H9 (cell line): ENCODE data around the gene IQSEC1. TPM values are rescaled to one million over a fixed set of nuclear protein-coding genes. Genes with fewer than 3 reads are reported as not detected.
"Not testable (repeated sequence)": the region's sequence is repeated elsewhere in the genome, so short reads cannot be mapped to it uniquely, and the experiment has no call there.

Source experiments
- DNase-seq: peaks from one replicate; pipeline ENCODE4 v3.0.0-alpha.2; 2017
- H2AFZ ChIP-seq: one replicate; pipeline ENCODE4 v1.6.1; 2013; ENCODE audit warnings: mild to moderate bottlenecking, low read length, control low read depth, moderate library complexity
- H2AK5ac ChIP-seq: 2 replicates; pipeline ENCODE4 v1.6.1; 2013; ENCODE audit warnings: low read length, control low read depth, mixed read lengths; ENCODE audit not compliant: insufficient read length
- H2BK120ac ChIP-seq: one replicate; pipeline ENCODE4 v1.6.1; 2013; ENCODE audit warnings: low read depth, mild to moderate bottlenecking, low read length, control low read depth, inconsistent platforms; ENCODE audit not compliant: poor library complexity, severe bottlenecking
- H2BK12ac ChIP-seq: 2 replicates; pipeline ENCODE4 v1.6.1; 2013; ENCODE audit warnings: low read length, control low read depth, mixed read lengths, low read depth; ENCODE audit not compliant: insufficient read length
- H2BK15ac ChIP-seq: 2 replicates; pipeline ENCODE4 v1.6.1; 2013; ENCODE audit warnings: low read depth, low read length, control low read depth
- H2BK20ac ChIP-seq: one replicate; pipeline ENCODE4 v1.6.1; 2013; ENCODE audit warnings: low read depth, mild to moderate bottlenecking, low read length, control low read depth, inconsistent platforms; ENCODE audit not compliant: poor library complexity, severe bottlenecking
- H2BK5ac ChIP-seq: 2 replicates; pipeline ENCODE4 v1.6.1; 2013; ENCODE audit warnings: low read length, control low read depth, mixed read lengths; ENCODE audit not compliant: insufficient read length
- H3K14ac ChIP-seq: 2 replicates; pipeline ENCODE4 v1.6.1; 2013; ENCODE audit warnings: low read length, control low read depth; ENCODE audit not compliant: insufficient read depth
- H3K18ac ChIP-seq: 2 replicates; pipeline ENCODE4 v1.6.1; 2013; ENCODE audit warnings: low read depth, mild to moderate bottlenecking, mixed read lengths, low read length, control low read depth; ENCODE audit not compliant: insufficient read length
- H3K23ac ChIP-seq: 2 replicates; pipeline ENCODE4 v1.6.1; 2013; ENCODE audit warnings: low read length, control low read depth, mixed read lengths, low read depth; ENCODE audit not compliant: insufficient read length
- H3K23me2 ChIP-seq: 2 replicates; pipeline ENCODE4 v1.6.1; 2013; ENCODE audit warnings: low read depth, mild to moderate bottlenecking, mixed read lengths, low read length, control low read depth; ENCODE audit not compliant: insufficient read length, poor library complexity, severe bottlenecking
- H3K27ac ChIP-seq: 2 replicates; pipeline ENCODE4 v1.5.1; 2013; ENCODE audit warnings: low read length, control low read depth, mixed read lengths, low read depth; ENCODE audit not compliant: insufficient read length
- H3K27me3 ChIP-seq: 2 replicates; pipeline ENCODE4 v1.6.1; 2013; ENCODE audit warnings: low read length, control low read depth, inconsistent platforms; ENCODE audit not compliant: insufficient read depth
- H3K4ac ChIP-seq: 2 replicates; pipeline ENCODE4 v1.6.1; 2013; ENCODE audit warnings: low read depth, mild to moderate bottlenecking, control low read depth, inconsistent platforms, low read length, moderate library complexity
- H3K4me1 ChIP-seq: 2 replicates; pipeline ENCODE4 v1.6.1; 2013; ENCODE audit warnings: low read length, control low read depth, inconsistent platforms; ENCODE audit not compliant: insufficient read depth
- H3K4me2 ChIP-seq: 2 replicates; pipeline ENCODE4 v1.6.1; 2013; ENCODE audit warnings: low read length, control low read depth, mixed read lengths; ENCODE audit not compliant: insufficient read length, insufficient read depth
- H3K56ac ChIP-seq: 2 replicates; pipeline ENCODE4 v1.6.1; 2013; ENCODE audit warnings: low read depth, mild to moderate bottlenecking, mixed read lengths, low read length, control low read depth; ENCODE audit not compliant: insufficient read length
- H3K79me1 ChIP-seq: 2 replicates; pipeline ENCODE4 v1.6.1; 2013; ENCODE audit warnings: low read depth, mild to moderate bottlenecking, moderate library complexity, low read length, control low read depth, inconsistent platforms; ENCODE audit not compliant: insufficient read depth, poor library complexity, severe bottlenecking
- H3K79me2 ChIP-seq: 2 replicates; pipeline ENCODE4 v1.6.1; 2013; ENCODE audit warnings: low read length, control low read depth, inconsistent platforms; ENCODE audit not compliant: insufficient read depth
- H3K9ac ChIP-seq: 2 replicates; pipeline ENCODE4 v1.6.1; 2013; ENCODE audit warnings: low read length, control low read depth, mixed read lengths; ENCODE audit not compliant: insufficient read length; ENCODE audit errors: extremely low read depth
- H3K9me3 ChIP-seq: one replicate; pipeline ENCODE4 v1.6.1; 2013; ENCODE audit warnings: low read depth, low read length, inconsistent platforms; ENCODE audit not compliant: control insufficient read depth
- H3T11ph ChIP-seq: one replicate; pipeline ENCODE4 v1.6.1; 2013; ENCODE audit warnings: mild to moderate bottlenecking, low read length, control low read depth, inconsistent platforms
- H4K20me1 ChIP-seq: one replicate; pipeline ENCODE4 v1.6.1; 2013; ENCODE audit not compliant: control insufficient read depth, insufficient read length, insufficient read depth
- H4K5ac ChIP-seq: 2 replicates; pipeline ENCODE4 v1.6.1; 2013; ENCODE audit warnings: low read depth, mild to moderate bottlenecking, mixed read lengths, low read length, control low read depth; ENCODE audit not compliant: insufficient read length
- H4K8ac ChIP-seq: replicated peaks from 2 replicates; pipeline ENCODE4 v1.6.1; 2013; ENCODE audit warnings: low read length, control low read depth, mixed read lengths, low read depth; ENCODE audit not compliant: insufficient read length
- H4K91ac ChIP-seq: 2 replicates; pipeline ENCODE4 v1.6.1; 2013; ENCODE audit warnings: low read depth, mild to moderate bottlenecking, moderate library complexity, mixed read lengths, low read length, control low read depth; ENCODE audit not compliant: insufficient read length
- H3K27ac Mint-ChIP-seq, 3 experiments: 2 replicates in 2 of 3; 3 replicates in 1 of 3; pipeline ENCODE4 v1.8.0; 2020 to 2021; ENCODE audit warnings: mixed read lengths in 3 of 3, mild to moderate bottlenecking in 1 of 3, moderate library complexity in 1 of 3
- H3K27me3 Mint-ChIP-seq: 2 replicates; pipeline ENCODE4 v1.8.0; 2021; ENCODE audit warnings: low read depth, mild to moderate bottlenecking, moderate library complexity, mixed read lengths
- H3K36me3 Mint-ChIP-seq, 3 experiments: 2 replicates in 2 of 3; 3 replicates in 1 of 3; pipeline ENCODE4 v1.8.0; 2020 to 2021; ENCODE audit warnings: low read depth in 3 of 3, mixed read lengths in 3 of 3; ENCODE audit not compliant: insufficient read depth in 1 of 3
- H3K4me1 Mint-ChIP-seq, 2 experiments: 2 replicates each; pipeline ENCODE4 v1.8.0; 2020; ENCODE audit warnings: mixed read lengths in 2 of 2
- H3K4me3 Mint-ChIP-seq, 2 experiments: 2 replicates in 1 of 2; 3 replicates in 1 of 2; pipeline ENCODE4 v1.8.0; 2020 to 2021; ENCODE audit warnings: mild to moderate bottlenecking in 2 of 2, mixed read lengths in 2 of 2, moderate library complexity in 1 of 2
- H3K9me3 Mint-ChIP-seq, 2 experiments: 2 replicates in 1 of 2; 3 replicates in 1 of 2; pipeline ENCODE4 v1.8.0; 2020; ENCODE audit warnings: mild to moderate bottlenecking in 2 of 2, mixed read lengths in 2 of 2, moderate library complexity in 1 of 2
- WGBS: extraction: QIAGEN DNeasy Blood & Tissue Kit; methylation state at CpG from one replicate; pipeline ENCODE4 v1.1.7; 2013; ENCODE audit warnings: missing lambda C conversion rate, low lambda C conversion rate, mixed read lengths; ENCODE audit not compliant: insufficient read length; ENCODE audit errors: extremely low coverage; 5-methylcytosine and 5-hydroxymethylcytosine counted together
- total RNA-seq: library from RNA; stranded (reverse); gene quantifications from 2 replicates; pipeline ENCODE4 v1.2.1, GENCODE V29; 2021
- TF ChIP-seq, protein P1 (sequence below): fragments of 200-600 bp; sonication (generic); conservative IDR thresholded peaks from 3 replicates; pipeline ENCODE4 v1.8.0; 2021; ENCODE audit warnings: antibody characterized with exemption, mild to moderate bottlenecking

The IQSEC1 gene
- total RNA-seq, 1 experiment from 2014 or later = 19.1 TPM

GRCh38 chr3:12854565-12854964, 218.7 kb downstream of the IQSEC1 start:
- no peak overlapping the region for H3K18ac ChIP-seq
- no peak overlapping the region for H2BK20ac ChIP-seq
- H3K23ac ChIP-seq = no peak overlapping the region
- H3K79me2 ChIP-seq = no peaks in the 10 kb centered on the region
- H3K27ac ChIP-seq = no peak overlapping the region
- H3K4me1 ChIP-seq = no peaks in the 10 kb centered on the region
- H2BK12ac ChIP-seq = no peak overlapping the region
- H4K5ac ChIP-seq = no peak overlapping the region
- no peak overlapping the region for H4K91ac ChIP-seq
- H3K14ac ChIP-seq = no peak overlapping the region
- H3T11ph ChIP-seq = no peak overlapping the region
- no peak overlapping the region for H3K9ac ChIP-seq
- Mint-ChIP-seq H3K9me3 (peaks cover 5 to 9% of the 10 kb centered on the region in 2 experiments; a peak in 2 of 5 replicates), H3K27ac (no peak overlapping the region), H3K4me1 (0 out of 4 replicates have a peak, but pooled peaks cover 2 to 3% of the 10 kb centered on the region in 2 experiments), H3K4me3 (no peak overlapping the region), H3K36me3 (no peaks in the 10 kb centered on the region), H3K27me3 (peaks cover 35% of the 10 kb centered on the region)
- no CpG with 5 or more reads among the region's 4 CpGs for WGBS
- H4K20me1 ChIP-seq = no peaks in the 10 kb centered on the region
- DNase-seq = no peak
- H2BK120ac ChIP-seq = no peak overlapping the region
- H2BK5ac ChIP-seq = no peak overlapping the region
- H3K56ac ChIP-seq = no peak overlapping the region
- H3K4me2 ChIP-seq = no peak overlapping the region
- H3K23me2 ChIP-seq = no peaks in the 10 kb centered on the region
- H3K4ac ChIP-seq = no peak overlapping the region
- no peaks in the 10 kb centered on the region; the same call in 1 of the 2 replicates for H3K27me3 ChIP-seq
- H2BK15ac ChIP-seq = no peak overlapping the region
- H3K9me3 ChIP-seq = no peaks in the 10 kb centered on the region
- H2AFZ ChIP-seq = no peak overlapping the region
- no peaks in the 10 kb centered on the region for H3K79me1 ChIP-seq
- no peak overlapping the region for H4K8ac ChIP-seq
- TF ChIP-seq, protein P1, sequence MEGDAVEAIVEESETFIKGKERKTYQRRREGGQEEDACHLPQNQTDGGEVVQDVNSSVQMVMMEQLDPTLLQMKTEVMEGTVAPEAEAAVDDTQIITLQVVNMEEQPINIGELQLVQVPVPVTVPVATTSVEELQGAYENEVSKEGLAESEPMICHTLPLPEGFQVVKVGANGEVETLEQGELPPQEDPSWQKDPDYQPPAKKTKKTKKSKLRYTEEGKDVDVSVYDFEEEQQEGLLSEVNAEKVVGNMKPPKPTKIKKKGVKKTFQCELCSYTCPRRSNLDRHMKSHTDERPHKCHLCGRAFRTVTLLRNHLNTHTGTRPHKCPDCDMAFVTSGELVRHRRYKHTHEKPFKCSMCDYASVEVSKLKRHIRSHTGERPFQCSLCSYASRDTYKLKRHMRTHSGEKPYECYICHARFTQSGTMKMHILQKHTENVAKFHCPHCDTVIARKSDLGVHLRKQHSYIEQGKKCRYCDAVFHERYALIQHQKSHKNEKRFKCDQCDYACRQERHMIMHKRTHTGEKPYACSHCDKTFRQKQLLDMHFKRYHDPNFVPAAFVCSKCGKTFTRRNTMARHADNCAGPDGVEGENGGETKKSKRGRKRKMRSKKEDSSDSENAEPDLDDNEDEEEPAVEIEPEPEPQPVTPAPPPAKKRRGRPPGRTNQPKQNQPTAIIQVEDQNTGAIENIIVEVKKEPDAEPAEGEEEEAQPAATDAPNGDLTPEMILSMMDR = no peak
- H2AK5ac ChIP-seq = no peak overlapping the region

GRCh38 chr3:12853847-12854246, 219.4 kb downstream of the IQSEC1 start:
- not testable (repeated sequence) for H2AFZ ChIP-seq, H2BK12ac ChIP-seq, H3K14ac ChIP-seq, H3K27me3 ChIP-seq, H3K4me3 Mint-ChIP-seq, H3K9me3 ChIP-seq, H3K18ac ChIP-seq, H3K79me1 ChIP-seq, H2BK5ac ChIP-seq, H3K9me3 Mint-ChIP-seq, H3K4me2 ChIP-seq, DNase-seq, H2AK5ac ChIP-seq, H3K79me2 ChIP-seq, H4K20me1 ChIP-seq, H3K23me2 ChIP-seq, H3T11ph ChIP-seq, H3K4ac ChIP-seq, H2BK20ac ChIP-seq, H3K9ac ChIP-seq, H3K4me1 Mint-ChIP-seq, H2BK15ac ChIP-seq, H2BK120ac ChIP-seq, H3K23ac ChIP-seq, H3K4me1 ChIP-seq, H3K36me3 Mint-ChIP-seq, H3K27ac ChIP-seq, H4K8ac ChIP-seq, H4K5ac ChIP-seq, H3K56ac ChIP-seq, H3K27ac Mint-ChIP-seq, H4K91ac ChIP-seq
- no CpG with 5 or more reads among the region's 2 CpGs for WGBS
- H3K27me3 Mint-ChIP-seq = peaks cover 34% of the 10 kb centered on the region
